ENCODE data around the gene PDLIM5.
A peak's percentile ranks its signal among the peaks of the same experiment; 100 is the strongest.

Gene PDLIM5

GRCh38 chr4:94479358-94480141 lies 27.8 kb downstream of the PDLIM5 start:
- TF ChIP-seq, protein P1, sequence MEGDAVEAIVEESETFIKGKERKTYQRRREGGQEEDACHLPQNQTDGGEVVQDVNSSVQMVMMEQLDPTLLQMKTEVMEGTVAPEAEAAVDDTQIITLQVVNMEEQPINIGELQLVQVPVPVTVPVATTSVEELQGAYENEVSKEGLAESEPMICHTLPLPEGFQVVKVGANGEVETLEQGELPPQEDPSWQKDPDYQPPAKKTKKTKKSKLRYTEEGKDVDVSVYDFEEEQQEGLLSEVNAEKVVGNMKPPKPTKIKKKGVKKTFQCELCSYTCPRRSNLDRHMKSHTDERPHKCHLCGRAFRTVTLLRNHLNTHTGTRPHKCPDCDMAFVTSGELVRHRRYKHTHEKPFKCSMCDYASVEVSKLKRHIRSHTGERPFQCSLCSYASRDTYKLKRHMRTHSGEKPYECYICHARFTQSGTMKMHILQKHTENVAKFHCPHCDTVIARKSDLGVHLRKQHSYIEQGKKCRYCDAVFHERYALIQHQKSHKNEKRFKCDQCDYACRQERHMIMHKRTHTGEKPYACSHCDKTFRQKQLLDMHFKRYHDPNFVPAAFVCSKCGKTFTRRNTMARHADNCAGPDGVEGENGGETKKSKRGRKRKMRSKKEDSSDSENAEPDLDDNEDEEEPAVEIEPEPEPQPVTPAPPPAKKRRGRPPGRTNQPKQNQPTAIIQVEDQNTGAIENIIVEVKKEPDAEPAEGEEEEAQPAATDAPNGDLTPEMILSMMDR (conservative IDR thresholded peaks at IDR 0.05; ENCODE audit: low read depth): no peak
- no peak overlapping the region for H3K27ac ChIP-seq
- DNase-seq (ENCODE audit: low spot score): no peak
- ChIA-PET CTCF (interaction anchor here (0.6 to 0.7 kb wide), 4 partner anchors 12 to 1813 kb away, joined by 3 to 5 read pairs (median 3); no protein-coding TSS in a partner anchor), POLR2A (ENCODE audit: low non-redundant PET) (no interaction called here)

GRCh38 chr4:94480362-94480951 lies 28.7 kb downstream of the PDLIM5 start:
- no peak overlapping the region for H3K27ac ChIP-seq
- TF ChIP-seq, protein P1 (conservative IDR thresholded peaks at IDR 0.05; ENCODE audit: low read depth): no peak
- ChIA-PET POLR2A (ENCODE audit: low non-redundant PET) (no interaction called here), CTCF (interaction anchor here (0.6 to 0.7 kb wide), 2 partner anchors 112 to 141 kb away, joined by 3 read pairs; no protein-coding TSS in a partner anchor)
- no peak for DNase-seq (ENCODE audit: low spot score)

- TF ChIP-seq, protein P1 (conservative IDR thresholded peaks at IDR 0.05; ENCODE audit: low read depth): no peak
- POLR2A ChIA-PET (ENCODE audit: low non-redundant PET): no interaction called here
These were observed 32.2 kb downstream of the PDLIM5 start for GRCh38 chr4:94483895-94484294.

DNA sequence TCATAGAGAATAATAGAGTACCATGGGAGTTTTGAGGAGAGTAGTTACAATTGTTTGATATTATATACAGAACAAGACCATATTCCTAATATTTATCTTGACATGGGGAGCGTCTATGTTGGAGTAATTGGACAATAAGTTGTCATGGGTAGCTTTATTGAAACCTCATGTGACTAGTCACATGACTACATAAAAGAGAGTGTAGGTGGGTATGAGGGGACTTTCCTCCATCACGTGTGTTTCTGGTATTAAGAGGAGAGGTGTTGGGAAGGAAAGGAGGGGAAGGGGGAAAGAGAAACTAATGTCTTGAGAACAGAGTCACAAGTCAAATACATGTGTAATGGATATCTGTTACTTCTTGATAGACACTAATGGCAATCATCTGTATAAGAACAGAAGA lies 33.1 kb downstream of the PDLIM5 start:
- H3K27ac ChIP-seq: no peak overlapping the region
- DNase-seq (ENCODE audit: low spot score): no peak
- TF ChIP-seq, protein P1 (conservative IDR thresholded peaks at IDR 0.05; ENCODE audit: low read depth): no peak
- ChIA-PET CTCF (no interaction called here), POLR2A (ENCODE audit: low non-redundant PET) (no interaction called here)

More at GRCh38 chr4:94483895-94484294, 32.2 kb downstream of the PDLIM5 start:
- H3K27ac ChIP-seq: no peak overlapping the region
- no peak for DNase-seq (ENCODE audit: low spot score)
- CTCF ChIA-PET: no interaction called here

DNA sequence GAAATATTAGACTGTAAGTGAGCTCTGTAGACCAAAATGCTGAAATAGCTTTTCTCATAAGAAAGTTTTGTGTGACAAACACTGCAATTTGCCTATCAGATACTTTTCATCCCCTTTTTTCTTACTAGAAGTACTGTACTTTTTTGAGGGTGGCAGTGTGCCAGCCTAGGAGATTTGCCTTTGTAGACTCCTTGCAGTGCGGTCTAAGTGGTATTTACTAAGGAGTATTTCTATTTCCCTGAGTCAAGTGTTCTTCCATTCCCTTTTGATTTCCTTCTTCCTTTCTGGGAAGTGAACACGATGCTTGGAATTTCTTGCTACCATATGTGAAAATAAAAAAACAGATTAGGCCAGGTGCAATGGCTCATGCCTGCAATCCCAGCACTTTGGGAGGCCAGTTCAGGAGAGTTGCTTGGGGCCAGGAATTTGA lies 34.6 kb downstream of the PDLIM5 start:
- no peak for DNase-seq (ENCODE audit: low spot score)
- ChIA-PET CTCF (no interaction called here), POLR2A (ENCODE audit: low non-redundant PET) (no interaction called here)
- peak overlapping the region; percentile 66 for H3K27ac ChIP-seq
- TF ChIP-seq, protein P1 (conservative IDR thresholded peaks at IDR 0.05; ENCODE audit: low read depth): no peak

DNA sequence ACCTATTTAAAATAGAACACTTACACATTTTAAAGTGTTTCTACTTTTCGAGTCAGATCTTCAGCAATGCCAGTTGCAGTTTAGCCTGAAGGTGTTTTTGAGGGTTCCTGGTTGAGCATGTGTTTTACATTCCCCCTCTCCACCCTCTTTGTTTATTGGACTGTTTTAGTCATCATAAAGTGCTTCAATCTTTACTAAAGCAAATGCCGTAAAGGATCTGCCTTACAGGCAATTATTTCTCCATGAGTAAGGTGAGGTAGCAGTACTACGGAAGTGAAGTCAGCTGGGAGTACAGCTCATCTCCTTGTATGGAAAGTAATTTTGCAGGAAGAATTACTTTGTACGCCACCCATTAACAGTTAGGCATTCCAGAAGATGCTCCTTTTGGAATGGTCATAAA lies 36.9 kb downstream of the PDLIM5 start:
- DNase-seq (ENCODE audit: low spot score): peak; percentile 85
- ChIA-PET CTCF (no interaction called here), POLR2A (ENCODE audit: low non-redundant PET) (no interaction called here)
- TF ChIP-seq, protein P1 (conservative IDR thresholded peaks at IDR 0.05; ENCODE audit: low read depth): no peak
- no peak overlapping the region for H3K27ac ChIP-seq
